ENCODE data around the gene BOC. TPM values are rescaled to one million over a fixed set of nuclear protein-coding genes. Genes with fewer than 3 reads are reported as not detected.

Gene BOC
- total RNA-seq, 6 experiments from 2014 or later = 7.0 to 15.1 (median 13.2) TPM

GRCh38 chr3:113283306-113283705 lies 71.9 kb downstream of the BOC start:
- H3K9me3 Mint-ChIP-seq = no peaks in the 10 kb centered on the region
- 0 out of 2 replicates have a peak, but pooled peaks cover 5% of the 10 kb centered on the region for H3K36me3 Mint-ChIP-seq (ENCODE audit: low read depth)
- no peak overlapping the region for H3K27ac Mint-ChIP-seq
- H3K27me3 Mint-ChIP-seq (ENCODE audit: insufficient read depth) = peaks cover 8% of the 10 kb centered on the region
- H3K4me3 Mint-ChIP-seq = no peak overlapping the region
- DNase-seq = no peak
- peaks cover 25% of the 10 kb centered on the region for H3K4me1 Mint-ChIP-seq (ENCODE audit: low read depth)
- TF ChIP-seq CTCF (IDR thresholded peaks at IDR 0.05) = no peak

GRCh38 chr3:113284453-113285050 lies 73.2 kb downstream of the BOC start:
- H3K27ac Mint-ChIP-seq = no peak overlapping the region
- peaks cover 29% of the 10 kb centered on the region for H3K4me1 Mint-ChIP-seq (ENCODE audit: low read depth)
- DNase-seq = no peak
- 0 out of 2 replicates have a peak, but pooled peaks cover 5% of the 10 kb centered on the region for H3K36me3 Mint-ChIP-seq (ENCODE audit: low read depth)
- H3K4me3 Mint-ChIP-seq = no peak overlapping the region
- H3K27me3 Mint-ChIP-seq (ENCODE audit: insufficient read depth) = peaks cover 8% of the 10 kb centered on the region
- no peak for TF ChIP-seq CTCF (IDR thresholded peaks at IDR 0.05)
- no peaks in the 10 kb centered on the region for H3K9me3 Mint-ChIP-seq

- Mint-ChIP-seq H3K4me1 (ENCODE audit: low read depth) (peaks cover 29% of the 10 kb centered on the region), H3K27me3 (ENCODE audit: insufficient read depth) (peaks cover 8% of the 10 kb centered on the region), H3K9me3 (no peaks in the 10 kb centered on the region), H3K27ac (no peak overlapping the region), H3K4me3 (no peak overlapping the region), H3K36me3 (ENCODE audit: low read depth) (0 out of 2 replicates have a peak, but pooled peaks cover 5% of the 10 kb centered on the region)
- DNase-seq = no peak
- no peak for TF ChIP-seq CTCF (IDR thresholded peaks at IDR 0.05)
Measured at GRCh38 chr3:113285226-113285625, 73.9 kb downstream of the BOC start.

GRCh38 chr3:113285741-113286140 lies 74.4 kb downstream of the BOC start:
- no peak for DNase-seq
- H3K4me1 Mint-ChIP-seq (ENCODE audit: low read depth) = peaks cover 29% of the 10 kb centered on the region
- H3K27ac Mint-ChIP-seq = no peak overlapping the region
- no peaks in the 10 kb centered on the region for H3K9me3 Mint-ChIP-seq
- no peak overlapping the region for H3K4me3 Mint-ChIP-seq
- H3K27me3 Mint-ChIP-seq (ENCODE audit: insufficient read depth) = peaks cover 8% of the 10 kb centered on the region
- TF ChIP-seq CTCF (IDR thresholded peaks at IDR 0.05) = no peak
- H3K36me3 Mint-ChIP-seq (ENCODE audit: low read depth) = 0 out of 2 replicates have a peak, but pooled peaks cover 5% of the 10 kb centered on the region

GRCh38 chr3:113286524-113286923 lies 75.2 kb downstream of the BOC start:
- H3K36me3 Mint-ChIP-seq (ENCODE audit: low read depth) = 0 out of 2 replicates have a peak, but pooled peaks cover 5% of the 10 kb centered on the region
- H3K4me3 Mint-ChIP-seq = no peak overlapping the region
- no peak for DNase-seq
- TF ChIP-seq CTCF (IDR thresholded peaks at IDR 0.05) = no peak
- H3K27ac Mint-ChIP-seq = no peak overlapping the region
- H3K9me3 Mint-ChIP-seq = no peaks in the 10 kb centered on the region
- peaks cover 8% of the 10 kb centered on the region for H3K27me3 Mint-ChIP-seq (ENCODE audit: insufficient read depth)
- peaks cover 29% of the 10 kb centered on the region for H3K4me1 Mint-ChIP-seq (ENCODE audit: low read depth)
